Measurements from ENCODE around the gene CYBA. TPM values are rescaled to one million over a fixed set of nuclear protein-coding genes. Genes with fewer than 3 reads are reported as not detected.

The CYBA gene
- total RNA-seq, 1 donor from 2014 or later, result 436 TPM

GRCh38 chr16:88631920-88632586, 18.8 kb downstream of the CYBA start:
- intact Hi-C loops (cut with micrococcal nuclease), result no loop called here

DNA sequence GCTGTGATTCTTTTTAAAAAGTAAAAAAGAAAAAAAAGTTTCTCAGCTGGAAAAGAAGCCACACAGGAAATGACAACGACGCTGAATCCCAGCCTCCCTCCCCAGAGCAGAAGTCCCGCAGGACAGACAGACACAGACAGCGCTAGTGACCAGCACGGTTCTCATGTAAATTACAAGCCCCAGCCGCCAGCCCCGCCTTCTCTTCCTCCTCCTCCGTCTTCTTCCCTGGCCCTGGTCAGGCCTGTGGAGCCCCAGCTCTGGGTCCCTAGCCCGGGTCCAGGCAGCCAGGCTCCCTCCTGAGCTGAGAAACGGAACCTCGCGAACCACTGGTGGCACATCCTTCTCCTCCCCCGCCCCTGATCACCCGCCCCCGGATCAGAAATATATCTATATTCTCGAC, 19.5 kb downstream of the CYBA start:
- intact Hi-C loops (cut with micrococcal nuclease), result no loop called here

GRCh38 chr16:88630941-88631340, 19.9 kb downstream of the CYBA start:
- intact Hi-C loops (cut with micrococcal nuclease), result no loop called here

DNA sequence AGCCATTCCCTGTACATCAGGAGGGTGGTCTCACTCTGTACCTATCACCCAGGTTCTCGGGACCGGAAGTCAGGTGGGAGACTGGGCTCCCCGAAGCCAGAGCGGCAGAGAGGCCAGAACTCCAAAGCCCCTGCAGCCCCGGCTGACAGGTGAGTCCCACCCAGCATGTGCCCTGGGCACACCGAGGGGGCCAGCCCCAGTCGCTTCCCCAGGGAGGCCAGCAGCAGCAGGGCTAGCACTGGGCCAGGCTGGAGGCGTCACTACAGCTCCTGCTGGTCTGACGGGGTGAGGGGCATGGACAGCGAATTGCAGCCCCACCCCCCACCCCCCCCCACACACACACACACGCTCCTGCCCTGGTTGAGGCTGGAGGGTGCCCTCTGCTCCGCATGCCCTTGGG, 20.4 kb downstream of the CYBA start:
- intact Hi-C loops (cut with micrococcal nuclease), result no loop called here

GRCh38 chr16:88629835-88630234, 21.0 kb downstream of the CYBA start:
- intact Hi-C loops (cut with micrococcal nuclease), result no loop called here

GRCh38 chr16:88628512-88628974, 22.3 kb downstream of the CYBA start:
- intact Hi-C loops (cut with micrococcal nuclease), result no loop called here

DNA sequence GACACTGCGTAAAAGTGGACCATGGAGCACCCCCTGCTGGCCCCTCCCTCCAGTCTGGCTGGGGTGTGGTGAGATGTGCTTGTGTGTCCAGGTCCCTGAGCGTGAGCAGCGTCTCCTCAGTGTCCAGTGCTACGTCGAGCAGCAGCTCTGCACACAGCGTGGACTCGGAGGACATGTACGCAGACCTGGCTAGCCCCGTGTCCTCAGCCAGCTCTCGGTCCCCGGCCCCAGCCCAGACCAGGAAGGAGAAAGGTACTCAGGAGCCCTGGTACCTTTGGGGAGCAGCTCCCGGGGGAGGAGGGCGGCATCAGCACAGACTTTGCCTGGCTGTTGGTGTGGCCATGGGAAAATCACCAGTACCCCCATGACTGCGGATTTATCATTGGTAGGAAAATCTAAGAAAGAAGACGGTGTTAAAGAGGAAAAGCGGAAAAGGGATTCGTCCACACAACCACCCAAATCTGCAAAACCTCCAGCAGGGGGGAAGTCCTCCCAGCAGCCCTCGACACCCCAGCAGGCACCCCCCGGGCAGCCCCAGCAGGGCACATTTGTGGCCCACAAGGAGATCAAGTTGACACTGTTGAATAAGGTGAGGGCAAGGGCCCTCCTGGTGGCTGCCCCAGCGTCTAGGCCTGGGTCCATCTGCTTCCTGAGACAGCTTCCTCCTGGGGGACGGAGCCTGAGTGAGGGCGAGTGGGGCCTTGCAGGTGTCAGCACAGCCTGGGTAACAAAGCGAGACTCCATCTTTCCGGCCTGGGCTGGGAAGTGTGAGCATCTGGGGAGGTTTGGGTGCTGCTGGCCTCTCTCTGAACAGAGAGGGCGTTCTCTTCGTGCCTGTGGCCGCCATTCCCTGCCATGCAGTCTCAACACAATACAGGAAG, 23.1 kb downstream of the CYBA start:
- intact Hi-C loops (cut with micrococcal nuclease), result no loop called here

DNA sequence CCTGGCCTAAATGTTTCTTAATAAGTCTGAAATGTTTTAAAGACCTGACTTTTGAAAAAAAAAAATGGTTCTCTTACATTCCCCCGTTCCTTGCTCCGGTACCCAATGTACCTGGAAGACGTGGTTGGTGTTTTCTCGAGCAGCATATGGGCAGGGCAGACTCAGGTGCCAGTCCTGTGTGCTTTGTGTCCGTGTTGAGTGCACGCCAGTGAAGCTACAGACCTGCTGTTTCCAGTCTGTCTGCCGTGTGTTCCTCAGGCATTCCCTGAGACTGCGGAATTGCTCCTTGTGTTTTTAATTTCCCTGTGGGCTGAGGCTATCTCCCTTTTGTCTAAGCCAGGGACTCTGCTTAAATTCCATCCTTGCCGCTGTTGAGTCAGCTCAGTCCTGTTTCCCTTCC, 24.2 kb downstream of the CYBA start:
- intact Hi-C loops (cut with micrococcal nuclease), result no loop called here

DNA sequence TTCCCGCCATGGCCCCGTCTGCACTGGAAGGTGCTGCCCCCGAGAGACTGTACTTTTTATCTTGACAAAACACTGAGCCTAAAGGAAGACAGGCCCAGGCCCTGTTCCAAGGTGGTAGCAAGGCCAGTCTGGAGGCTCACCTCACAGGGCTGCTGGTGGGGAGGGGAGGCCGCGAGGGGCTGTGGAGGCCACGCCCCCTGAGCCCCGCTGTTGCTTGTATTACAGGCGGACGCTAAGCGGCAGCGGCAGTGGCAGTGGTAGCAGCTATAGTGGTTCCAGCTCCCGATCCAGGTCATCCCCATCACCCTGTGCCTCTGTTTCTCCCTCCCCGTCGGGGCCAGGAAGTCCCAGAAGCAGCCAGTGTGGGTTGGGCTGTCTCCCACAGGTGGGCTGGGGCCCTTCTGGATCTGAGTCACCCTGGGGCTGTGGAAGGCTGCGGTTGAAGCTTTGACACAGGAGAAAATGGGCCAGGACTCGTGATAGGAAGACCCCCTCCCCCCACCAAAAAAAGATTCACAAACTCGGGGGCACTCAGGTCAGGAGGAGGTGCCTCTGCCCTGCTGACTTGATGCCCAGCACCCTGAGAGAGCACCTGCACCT, 25.8 kb downstream of the CYBA start:
- intact Hi-C loops (cut with micrococcal nuclease), result no loop called here

DNA sequence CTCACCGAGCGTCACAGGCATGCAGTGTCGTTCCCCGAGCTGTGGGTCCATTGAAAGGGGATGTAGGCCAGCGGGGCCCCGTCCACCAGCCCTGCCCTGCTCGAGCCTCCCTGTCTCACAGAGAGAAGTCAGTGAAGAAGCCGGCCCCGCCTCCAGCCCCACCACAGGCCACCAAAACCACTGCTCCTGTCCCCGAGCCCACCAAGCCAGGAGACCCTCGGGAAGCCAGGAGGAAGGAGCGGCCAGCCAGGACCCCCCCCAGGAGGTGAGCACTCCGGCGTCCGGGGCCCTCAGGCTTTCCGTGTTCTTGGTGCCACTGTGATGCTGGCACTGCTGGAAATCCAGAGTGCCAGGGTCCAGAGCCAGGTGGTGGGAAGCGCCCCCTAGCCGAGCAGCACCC, 26.4 kb downstream of the CYBA start:
- intact Hi-C loops (cut with micrococcal nuclease), result no loop called here

DNA sequence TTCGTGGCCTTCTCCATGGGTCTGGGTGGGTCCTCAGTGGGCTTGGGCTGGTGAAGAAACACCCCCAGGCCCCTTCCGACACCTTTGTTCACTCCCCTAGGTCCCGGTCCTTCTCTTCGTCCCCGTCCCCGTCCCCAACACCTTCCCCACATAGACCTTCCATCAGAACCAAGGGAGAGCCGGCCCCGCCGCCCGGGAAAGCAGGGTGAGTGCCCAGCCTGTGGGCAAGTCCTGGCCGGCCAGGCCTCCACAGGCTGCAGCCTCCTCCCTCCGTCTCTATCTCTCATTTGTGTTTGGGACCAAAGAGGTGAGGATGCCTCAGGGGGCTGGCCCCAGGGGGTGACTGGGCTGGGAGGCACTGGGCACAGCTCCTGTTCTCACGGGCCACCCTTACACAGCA, 27.0 kb downstream of the CYBA start:
- intact Hi-C loops (cut with micrococcal nuclease), result no loop called here

- intact Hi-C loops (cut with micrococcal nuclease), result no loop called here
These were observed 28.0 kb downstream of the CYBA start for GRCh38 chr16:88622866-88623265.

DNA sequence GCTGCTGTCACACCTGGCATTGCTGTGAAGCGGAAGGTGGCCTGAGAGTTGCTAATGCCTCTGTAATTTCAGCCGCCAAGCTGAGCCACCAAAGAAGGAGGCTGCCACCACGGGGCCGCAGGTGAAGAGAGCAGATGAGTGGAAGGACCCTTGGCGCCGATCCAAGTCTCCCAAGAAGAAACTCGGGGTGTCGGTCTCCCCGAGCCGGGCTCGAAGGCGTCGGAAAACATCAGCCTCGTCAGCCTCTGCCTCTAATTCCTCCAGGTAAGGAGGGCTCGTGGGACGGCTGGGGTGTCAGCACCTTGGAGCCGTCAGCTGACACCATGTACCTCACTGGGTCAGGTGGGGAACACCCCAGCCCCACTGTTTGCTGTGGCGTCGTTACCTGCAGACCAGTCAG, 28.7 kb downstream of the CYBA start:
- intact Hi-C loops (cut with micrococcal nuclease), result no loop called here

- intact Hi-C loops (cut with micrococcal nuclease), result no loop called here
These were observed 30.7 kb downstream of the CYBA start for GRCh38 chr16:88619859-88620815.

DNA sequence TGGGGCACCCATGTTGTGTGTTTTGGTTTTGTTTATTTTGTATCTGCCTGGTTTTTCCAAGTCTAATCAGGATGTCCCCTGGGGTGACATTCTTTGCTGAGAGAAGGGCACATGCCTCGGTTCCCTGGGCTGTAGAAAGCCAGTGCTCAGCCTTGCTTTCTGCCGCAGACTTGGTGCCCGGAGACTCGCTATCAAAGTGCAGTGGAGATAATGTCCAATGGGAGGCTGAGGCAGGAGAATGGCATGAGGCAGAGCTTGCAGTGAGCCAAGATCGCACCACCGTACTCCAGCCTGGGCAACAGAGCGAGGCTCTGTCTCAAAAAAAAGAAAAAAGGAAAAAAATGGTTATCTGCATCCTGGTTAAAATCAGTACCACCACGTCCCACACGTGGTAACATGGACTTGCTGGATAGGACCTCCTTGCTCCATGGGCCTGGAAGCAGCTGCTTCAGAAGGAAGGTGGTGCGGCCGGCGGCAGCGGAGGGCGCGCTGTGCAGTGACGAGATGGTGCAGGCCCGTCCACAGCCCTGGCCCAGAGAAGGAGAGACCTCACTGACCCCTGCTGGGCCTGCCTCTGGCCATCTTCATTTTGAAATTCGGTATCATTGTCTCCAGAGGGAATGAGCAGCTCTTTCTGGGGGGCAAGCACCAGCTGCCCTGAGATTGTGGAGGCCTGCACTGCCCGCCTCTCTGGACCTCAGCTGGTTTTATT, 31.7 kb downstream of the CYBA start:
- intact Hi-C loops (cut with micrococcal nuclease), result no loop called here

DNA sequence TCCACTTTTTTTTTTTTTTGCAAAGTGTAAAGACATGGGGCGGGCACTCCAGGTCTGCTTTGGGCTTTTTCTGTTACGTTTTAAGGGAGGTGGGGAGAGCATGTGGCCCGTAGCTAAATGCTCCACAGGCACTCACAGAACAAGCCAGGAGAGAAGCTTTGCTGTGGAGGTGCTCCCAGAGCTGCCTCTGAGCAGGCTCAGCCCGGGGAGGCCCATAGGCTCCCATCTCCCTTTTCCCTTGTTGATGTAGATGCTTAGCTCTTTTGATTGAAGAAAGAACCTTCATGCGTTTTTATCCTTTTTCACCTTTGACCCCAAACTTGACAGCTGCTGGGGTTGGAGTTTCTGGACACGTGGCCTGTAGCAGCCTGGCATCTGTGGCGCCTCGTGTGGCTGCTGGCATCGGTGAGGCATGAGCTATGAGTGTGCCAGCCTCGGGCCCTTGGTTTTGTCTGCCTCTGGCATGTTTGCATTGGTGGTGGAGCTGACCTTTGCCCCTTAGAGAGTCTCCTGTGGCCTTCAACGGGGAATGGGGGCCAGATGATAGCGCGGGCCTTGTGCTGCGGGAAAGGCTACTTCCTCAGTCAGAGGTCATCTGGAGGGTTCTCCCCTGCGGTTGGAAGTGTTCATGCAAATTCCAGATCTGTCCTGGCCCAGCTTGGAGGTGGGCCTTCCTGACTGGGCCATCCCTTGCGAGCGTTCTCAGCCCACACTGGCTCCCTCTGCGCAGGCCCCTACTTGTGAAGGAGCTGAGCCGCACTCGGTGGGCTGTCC, 32.5 kb downstream of the CYBA start:
- intact Hi-C loops (cut with micrococcal nuclease), result no loop called here

DNA sequence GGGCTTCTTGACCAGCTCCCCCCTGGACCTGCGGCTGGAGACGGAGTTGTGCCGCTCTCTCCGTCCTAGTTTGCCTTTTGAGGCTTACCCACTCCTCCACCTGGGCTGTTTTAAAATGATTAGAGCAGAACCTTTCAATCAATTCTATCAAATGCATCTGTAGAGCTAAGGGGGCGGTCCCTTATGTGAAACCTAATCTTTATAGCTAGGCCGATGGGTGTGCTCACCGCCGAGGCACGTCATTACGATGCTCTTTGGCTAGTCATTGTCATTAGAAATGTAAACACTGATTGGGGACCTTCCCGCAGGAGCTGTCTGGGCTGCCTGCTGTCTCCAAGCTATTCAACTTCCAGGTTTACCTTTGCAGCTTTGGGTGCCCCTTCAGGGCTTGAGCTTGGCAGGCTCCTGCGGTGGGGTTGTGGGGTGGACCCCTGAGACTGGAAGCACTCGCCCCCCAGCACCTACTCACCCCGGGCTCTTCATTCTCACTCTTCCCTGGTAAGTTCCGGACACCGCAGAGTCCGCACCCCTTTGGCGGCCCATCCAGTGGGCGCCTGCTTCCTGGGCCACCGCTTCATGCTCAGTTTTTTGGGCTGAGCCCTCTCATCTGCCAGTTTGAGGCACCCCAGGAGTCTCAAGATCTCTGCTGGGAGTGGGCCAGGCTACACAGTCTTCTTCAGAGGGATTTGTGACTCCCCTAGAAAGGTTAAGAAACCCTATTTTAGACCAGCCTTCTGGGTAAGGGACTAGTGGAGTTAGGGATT, 33.4 kb downstream of the CYBA start:
- intact Hi-C loops (cut with micrococcal nuclease), result no loop called here

GRCh38 chr16:88616736-88617135, 34.1 kb downstream of the CYBA start:
- intact Hi-C loops (cut with micrococcal nuclease), result no loop called here

DNA sequence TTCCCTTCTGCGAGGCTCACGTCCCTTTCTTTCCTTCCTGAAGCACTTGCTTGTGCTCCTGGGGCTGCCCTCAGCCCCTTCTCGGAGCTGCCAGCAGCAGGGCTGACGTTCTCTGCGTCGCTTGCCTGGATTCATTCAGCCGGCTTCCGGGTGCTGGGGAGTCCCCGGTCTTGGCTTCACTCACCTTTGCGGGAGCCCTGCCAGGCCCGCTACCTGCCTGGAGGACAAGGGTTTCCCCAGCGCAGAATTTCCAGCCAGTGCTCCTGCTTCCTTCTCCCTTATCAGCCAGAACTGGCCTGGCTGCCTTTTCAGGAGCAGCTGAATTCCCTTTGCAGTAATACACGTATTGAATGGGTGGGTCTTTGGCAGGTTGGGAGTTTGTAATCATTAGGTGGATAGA, 34.5 kb downstream of the CYBA start:
- intact Hi-C loops (cut with micrococcal nuclease), result no loop called here

All from T-helper 2 cell treated with Interferon-gamma antibody and Interleukin-4, amounts not matched to agents 100 ng/mL and 5 ng/mL, for 36 hours (primary cell).